Mesothelial cell of epicardium (in vitro differentiated cells): Measurements from ENCODE around the gene HAPLN3. TPM values are rescaled to one million over a fixed set of nuclear protein-coding genes. Genes with fewer than 3 reads are reported as not detected.

Experiments
- DNase-seq, 2 experiments: peaks; one replicate each; pipeline ENCODE4 v3.0.0; 2021; ENCODE audit warnings: low spot score in 2 of 2; ENCODE audit not compliant: unreplicated experiment in 2 of 2
- H3K27ac Mint-ChIP-seq: 2 replicates; pipeline ENCODE4 v1.8.0; 2021; ENCODE audit warnings: mixed read lengths
- H3K27me3 Mint-ChIP-seq: 2 replicates; pipeline ENCODE4 v1.8.0; 2021; ENCODE audit warnings: low read depth, mixed read lengths
- H3K36me3 Mint-ChIP-seq: 2 replicates; pipeline ENCODE4 v1.8.0; 2021; ENCODE audit warnings: mixed read lengths
- H3K4me1 Mint-ChIP-seq: 2 replicates; pipeline ENCODE4 v1.8.0; 2021; ENCODE audit warnings: mixed read lengths
- H3K4me3 Mint-ChIP-seq: 2 replicates; pipeline ENCODE4 v1.8.0; 2021; ENCODE audit warnings: mild to moderate bottlenecking, moderate library complexity, mixed read lengths
- H3K9me3 Mint-ChIP-seq: 2 replicates; pipeline ENCODE4 v1.8.0; 2021; ENCODE audit warnings: mixed read lengths
- total RNA-seq: library from RNA; stranded (reverse); gene quantifications from 3 replicates; pipeline ENCODE4 v1.2.1, GENCODE V29; 2021
- TF ChIP-seq, protein P1 (sequence below): fragments of 200-600 bp; sonication (generic); IDR thresholded peaks from one replicate; pipeline ENCODE4 v1.5.0; 2021; ENCODE audit warnings: antibody characterized with exemption; ENCODE audit not compliant: unreplicated experiment

Gene HAPLN3
- total RNA-seq, 1 donor from 2014 or later, result 3.9 TPM

DNA sequence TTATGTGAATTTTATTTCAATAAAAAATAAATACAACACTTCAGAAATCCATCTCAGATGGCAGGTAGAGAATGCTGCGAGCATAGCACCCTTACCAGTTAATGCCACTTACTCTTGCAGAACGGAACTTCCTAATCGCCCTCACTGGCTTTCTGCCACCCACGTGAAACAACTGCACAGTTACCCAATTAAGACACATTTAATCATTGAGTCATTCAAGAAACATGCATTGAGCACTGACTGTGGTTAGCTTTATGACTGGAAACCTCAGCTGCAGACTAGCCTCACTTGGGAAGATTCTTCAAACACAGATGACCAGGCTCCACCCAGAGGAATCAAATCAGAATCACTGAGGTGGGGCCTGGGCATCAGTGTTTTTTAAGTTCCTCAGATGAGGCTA lies 23.4 kb upstream of the HAPLN3 start:
- no peak overlapping the region for H3K4me3 Mint-ChIP-seq
- no peaks in the 10 kb centered on the region for H3K36me3 Mint-ChIP-seq
- DNase-seq, result no peak
- peaks cover 3% of the 10 kb centered on the region for H3K4me1 Mint-ChIP-seq
- TF ChIP-seq, protein P1, sequence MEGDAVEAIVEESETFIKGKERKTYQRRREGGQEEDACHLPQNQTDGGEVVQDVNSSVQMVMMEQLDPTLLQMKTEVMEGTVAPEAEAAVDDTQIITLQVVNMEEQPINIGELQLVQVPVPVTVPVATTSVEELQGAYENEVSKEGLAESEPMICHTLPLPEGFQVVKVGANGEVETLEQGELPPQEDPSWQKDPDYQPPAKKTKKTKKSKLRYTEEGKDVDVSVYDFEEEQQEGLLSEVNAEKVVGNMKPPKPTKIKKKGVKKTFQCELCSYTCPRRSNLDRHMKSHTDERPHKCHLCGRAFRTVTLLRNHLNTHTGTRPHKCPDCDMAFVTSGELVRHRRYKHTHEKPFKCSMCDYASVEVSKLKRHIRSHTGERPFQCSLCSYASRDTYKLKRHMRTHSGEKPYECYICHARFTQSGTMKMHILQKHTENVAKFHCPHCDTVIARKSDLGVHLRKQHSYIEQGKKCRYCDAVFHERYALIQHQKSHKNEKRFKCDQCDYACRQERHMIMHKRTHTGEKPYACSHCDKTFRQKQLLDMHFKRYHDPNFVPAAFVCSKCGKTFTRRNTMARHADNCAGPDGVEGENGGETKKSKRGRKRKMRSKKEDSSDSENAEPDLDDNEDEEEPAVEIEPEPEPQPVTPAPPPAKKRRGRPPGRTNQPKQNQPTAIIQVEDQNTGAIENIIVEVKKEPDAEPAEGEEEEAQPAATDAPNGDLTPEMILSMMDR, result no peak
- no peaks in the 10 kb centered on the region for H3K9me3 Mint-ChIP-seq
- H3K27ac Mint-ChIP-seq, result no peak overlapping the region
- no peaks in the 10 kb centered on the region for H3K27me3 Mint-ChIP-seq

DNA sequence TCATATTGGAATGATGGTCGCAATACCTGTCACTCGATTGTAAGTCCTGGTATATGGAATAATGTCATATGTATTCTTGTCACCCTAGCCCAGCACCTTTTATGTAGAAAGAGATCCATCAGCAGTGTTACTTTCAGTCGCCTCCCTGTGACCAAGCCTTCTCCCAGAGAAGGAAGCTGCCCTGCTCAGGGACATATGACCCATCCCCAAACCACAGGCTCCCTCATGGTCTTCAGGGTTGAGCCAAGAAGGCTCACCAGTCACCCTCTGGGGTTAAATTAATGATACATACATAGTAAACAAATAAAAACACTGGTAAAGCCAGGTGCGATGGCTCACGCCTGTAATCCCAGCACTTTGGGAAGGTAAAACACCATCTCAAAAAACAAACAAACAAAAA lies 22.4 kb upstream of the HAPLN3 start:
- H3K9me3 Mint-ChIP-seq, result no peaks in the 10 kb centered on the region

DNA sequence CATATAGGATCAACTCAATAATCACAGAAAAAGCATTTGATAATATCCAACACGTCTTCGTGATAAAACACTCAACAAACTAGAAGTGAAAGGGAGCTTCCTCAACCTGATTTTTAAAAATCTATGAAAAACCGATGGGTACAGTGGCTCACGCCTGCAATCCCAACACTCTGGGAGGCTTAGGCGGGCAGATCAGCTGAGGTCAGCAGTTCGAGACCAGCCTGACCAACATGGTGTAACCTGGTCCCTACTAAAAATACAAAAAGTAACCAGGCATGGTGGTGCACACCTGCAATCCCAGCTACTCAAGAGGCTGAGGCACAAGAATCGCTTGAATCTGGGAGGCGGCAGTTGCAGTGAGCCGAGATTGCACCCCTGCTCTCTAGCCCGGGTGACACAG lies 20.0 kb upstream of the HAPLN3 start:
- H3K9me3 Mint-ChIP-seq, result no peaks in the 10 kb centered on the region
- H3K4me3 Mint-ChIP-seq, result no peak overlapping the region
- peaks cover 2% of the 10 kb centered on the region for H3K36me3 Mint-ChIP-seq
- no peak overlapping the region for H3K27ac Mint-ChIP-seq
- TF ChIP-seq, protein P1, result no peak
- DNase-seq, result no peak
- H3K4me1 Mint-ChIP-seq, result peaks cover 23% of the 10 kb centered on the region
- H3K27me3 Mint-ChIP-seq, result no peaks in the 10 kb centered on the region

More for the DNA sequence above, 22.4 kb upstream of the HAPLN3 start:
- no peaks in the 10 kb centered on the region for H3K36me3 Mint-ChIP-seq
- peaks cover 7% of the 10 kb centered on the region for H3K4me1 Mint-ChIP-seq
- H3K27me3 Mint-ChIP-seq, result no peaks in the 10 kb centered on the region
- DNase-seq, result no peak
- TF ChIP-seq, protein P1, result no peak
- no peak overlapping the region for H3K4me3 Mint-ChIP-seq
- no peak overlapping the region for H3K27ac Mint-ChIP-seq

DNA sequence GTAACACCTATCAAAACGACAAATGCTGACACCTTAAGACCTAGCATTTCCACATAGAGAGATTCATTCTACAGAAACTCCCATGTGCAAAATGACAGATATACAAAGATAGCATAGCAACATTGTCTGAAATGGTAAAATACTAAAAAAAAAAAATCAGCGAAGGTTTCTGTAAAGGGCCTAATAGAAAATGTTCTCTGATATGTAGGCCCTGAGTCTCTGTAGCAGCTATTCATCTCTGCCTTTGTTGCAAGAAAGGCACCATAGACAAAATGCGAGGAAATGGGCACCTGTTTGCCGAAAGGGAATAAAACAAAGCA lies 18.5 kb upstream of the HAPLN3 start:
- peak overlapping the region; percentile 88 for H3K4me3 Mint-ChIP-seq
- DNase-seq, result no peak
- H3K36me3 Mint-ChIP-seq, result peaks cover 12% of the 10 kb centered on the region
- peak overlapping the region; percentile 84 for H3K27ac Mint-ChIP-seq
- no peaks in the 10 kb centered on the region for H3K9me3 Mint-ChIP-seq
- no peaks in the 10 kb centered on the region for H3K27me3 Mint-ChIP-seq
- H3K4me1 Mint-ChIP-seq, result peaks cover 32% of the 10 kb centered on the region
- TF ChIP-seq, protein P1, result no peak

DNA sequence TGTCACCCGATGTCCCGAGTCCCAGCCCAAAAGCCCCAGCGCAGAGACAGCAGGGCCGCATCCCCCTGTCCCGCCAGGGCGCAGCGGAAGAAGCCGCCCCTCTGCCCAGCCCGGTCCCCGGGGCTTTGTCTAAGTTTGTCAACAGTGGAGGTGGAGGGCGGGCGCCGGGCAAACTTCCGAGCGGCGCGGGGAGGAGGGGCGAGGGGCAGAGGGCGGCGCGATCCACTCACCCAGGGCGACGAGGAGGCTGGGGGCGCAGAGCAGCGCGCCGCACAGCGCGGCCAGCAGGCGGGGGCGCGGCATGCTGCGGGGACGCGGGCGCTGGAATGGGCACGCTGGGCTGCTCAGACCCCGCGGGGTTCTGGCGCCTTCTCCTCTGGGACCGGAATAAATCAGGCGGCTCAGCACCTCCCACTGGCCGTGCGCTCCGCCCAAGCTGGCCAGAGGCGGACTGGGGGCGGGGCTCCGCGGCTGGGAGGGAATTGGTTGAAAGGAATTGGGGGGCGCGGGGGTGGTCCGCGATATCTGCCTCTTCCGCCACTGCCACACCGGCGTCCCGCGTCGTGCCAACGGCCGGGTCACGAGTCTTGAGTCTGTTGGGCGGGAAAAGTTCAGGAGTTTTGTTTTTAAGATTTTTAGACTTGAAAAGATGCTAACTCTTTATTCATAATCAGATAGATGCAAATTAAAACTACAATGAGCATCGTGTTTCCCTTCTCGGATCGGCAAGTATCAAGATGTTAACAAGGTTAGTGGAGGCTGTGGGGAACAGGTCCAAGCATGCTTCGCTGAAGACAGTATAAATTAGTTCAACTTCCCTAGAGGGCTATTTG lies 17.9 kb upstream of the HAPLN3 start, which contains the start of gene MFGE8:
Gene MFGE8, minus strand, starts transcription at position 363 of the 833 bp plus-strand sequence. Its CDS starts 60 bp downstream, at position 303.
- H3K27ac Mint-ChIP-seq, result peak within 1 kb of the TSS; percentile 84
- H3K36me3 Mint-ChIP-seq, result peaks cover 13% of the 10 kb centered on the region
- H3K4me3 Mint-ChIP-seq, result peak within 1 kb of the TSS; percentile 88
- no peaks in the 10 kb centered on the region for H3K9me3 Mint-ChIP-seq
- TF ChIP-seq, protein P1, result no peak
- H3K27me3 Mint-ChIP-seq, result no peaks in the 10 kb centered on the region
- peaks cover 32% of the 10 kb centered on the region for H3K4me1 Mint-ChIP-seq
- DNase-seq, result peak; percentile 57 to 78
